Endothelial cell of umbilical vein (primary cell): Measurements from ENCODE around the gene CLN6. TPM values are rescaled to one million over a fixed set of nuclear protein-coding genes. Genes with fewer than 3 reads are reported as not detected.

Experiments used
- BruUV-seq: library from RNA; stranded (reverse); fragments of 400-500 nt; replicated peaks from 2 replicates; lab custom pipeline; 2021; lab: Mats Ljungman, UMichigan
- CTCF ChIA-PET: fragments of 300-600, 350-600 bp; sonication (Branson Sonifier 250); formaldehyde crosslinking; loops from one replicate; lab custom pipeline; 2021; ENCODE audit warnings: antibody characterized with exemption, inconsistent platforms; lab: Charles Lee
- POLR2A ChIA-PET: fragments of 300-600, 350-600 bp; sonication (Branson Sonifier 250); formaldehyde crosslinking; loops from one replicate; lab custom pipeline; 2021; ENCODE audit warnings: antibody characterized with exemption, inconsistent platforms; lab: Charles Lee
- DNase-seq: peaks from one replicate; pipeline ENCODE4 v3.0.0-alpha.2; 2011; ENCODE audit warnings: low read depth, low spot score
- FAIRE-seq: peaks from 2 replicates; lab custom pipeline; 2011; peaks lifted over from hg19 to GRCh38; lab: Jason Lieb, UNC
- H2AFZ ChIP-seq: 2 replicates; pipeline ENCODE4 v1.6.0; 2012; ENCODE audit warnings: low read depth, low read length, control low read depth, inconsistent platforms
- H3K27ac ChIP-seq: 2 replicates; pipeline ENCODE4 v1.5.1; 2011; ENCODE audit warnings: low read depth, mild to moderate bottlenecking, control low read depth, low read length, moderate library complexity; ENCODE audit not compliant: insufficient read depth
- H3K27me3 ChIP-seq, 2 experiments: 2 replicates each; pipeline versions ENCODE4 v1.6.0 to v1.6.1; 2011; ENCODE audit warnings: low read length in 2 of 2, mixed read lengths in 1 of 2; ENCODE audit not compliant: control insufficient read depth in 2 of 2, insufficient read depth in 2 of 2
- H3K36me3 ChIP-seq, 2 experiments: 2 replicates in 1 of 2; 3 replicates in 1 of 2; pipeline ENCODE4 v1.5.1; 2011; ENCODE audit warnings: low read length in 2 of 2, mild to moderate bottlenecking in 1 of 2, moderate library complexity in 1 of 2; ENCODE audit not compliant: control insufficient read depth in 2 of 2, insufficient read depth in 2 of 2; ENCODE audit errors: extremely low read depth in 1 of 2
- H3K4me1 ChIP-seq: 3 replicates; pipeline ENCODE4 v1.5.1; 2011; ENCODE audit warnings: mild to moderate bottlenecking, low read length; ENCODE audit not compliant: control insufficient read depth, insufficient read depth; ENCODE audit errors: extremely low read depth
- H3K4me2 ChIP-seq: 2 replicates; pipeline ENCODE4 v1.6.1; 2011; ENCODE audit warnings: low read length, control low read depth, mixed read lengths; ENCODE audit not compliant: insufficient read depth
- H3K4me3 ChIP-seq, 3 experiments: fragments of 200-600 bp in 1 of 3; sonication (generic), shearing (Covaris generic) in 1 of 3; replicated peaks in 1 of 3; 2 replicates each; pipeline ENCODE4 v1.5.1; 2011 to 2016; ENCODE audit warnings: control low read depth in 3 of 3, low read length in 3 of 3, mild to moderate bottlenecking in 2 of 3, inconsistent platforms in 1 of 3, low read depth in 1 of 3, moderate library complexity in 1 of 3; ENCODE audit not compliant: insufficient read depth in 1 of 3
- H3K79me2 ChIP-seq: 2 replicates; pipeline ENCODE4 v1.6.0; 2012; ENCODE audit warnings: low read length, inconsistent platforms; ENCODE audit not compliant: control insufficient read depth, insufficient read depth
- H3K9ac ChIP-seq: replicated peaks from 2 replicates; pipeline ENCODE3; 2011; ENCODE audit warnings: low read length, control low read depth; ENCODE audit not compliant: insufficient read depth; ENCODE audit errors: extremely low read depth
- H3K9me1 ChIP-seq: replicated peaks from 3 replicates; pipeline ENCODE4 v1.6.0; 2011; ENCODE audit warnings: mild to moderate bottlenecking, low read length; ENCODE audit not compliant: control insufficient read depth, insufficient read depth; ENCODE audit errors: extremely low read depth
- H3K9me3 ChIP-seq: replicated peaks from 2 replicates; pipeline ENCODE4 v1.5.1; 2012; ENCODE audit warnings: low read length, inconsistent platforms; ENCODE audit not compliant: control insufficient read depth, insufficient read depth
- H4K20me1 ChIP-seq: replicated peaks from 2 replicates; pipeline ENCODE3; 2011; ENCODE audit warnings: mild to moderate bottlenecking, low read length; ENCODE audit not compliant: control insufficient read depth, insufficient read depth; ENCODE audit errors: extremely low read depth
- EZH2 ChIP-seq: IDR thresholded peaks from 2 replicates; pipeline ENCODE4 v1.6.1; 2012; ENCODE audit warnings: borderline replicate concordance, low read depth, mild to moderate bottlenecking, moderate library complexity, low read length, inconsistent platforms; ENCODE audit not compliant: severe bottlenecking
- FOS ChIP-seq: IDR thresholded peaks from 2 replicates; pipeline ENCODE4 v1.6.1; 2011; ENCODE audit warnings: mild to moderate bottlenecking, low read length, moderate library complexity, borderline replicate concordance; ENCODE audit not compliant: insufficient read depth
- GATA2 ChIP-seq: IDR thresholded peaks from 2 replicates; pipeline ENCODE4 v1.7.0; 2011; ENCODE audit warnings: low read depth, mild to moderate bottlenecking, moderate library complexity, mixed read lengths, low read length; ENCODE audit not compliant: insufficient read length, insufficient read depth
- JUN ChIP-seq: IDR thresholded peaks from 2 replicates; pipeline ENCODE4 v1.6.1; 2011; ENCODE audit warnings: borderline replicate concordance, low read depth; ENCODE audit not compliant: insufficient read length, insufficient read depth
- MYC ChIP-seq: IDR thresholded peaks from one replicate; pipeline ENCODE4 v1.6.1; 2011; ENCODE audit warnings: mild to moderate bottlenecking, low read depth, low read length
- POLR2A ChIP-seq: IDR thresholded peaks from 2 replicates; pipeline ENCODE4 v1.6.1; 2012; ENCODE audit warnings: low read depth, mild to moderate bottlenecking, control low read depth, low read length
- POLR2AphosphoS5 ChIP-seq: IDR thresholded peaks from 2 replicates; pipeline ENCODE4 v1.6.1; 2012; ENCODE audit warnings: low read depth, mild to moderate bottlenecking, control low read depth, low read length, moderate library complexity; ENCODE audit not compliant: insufficient read depth
- dilution Hi-C: fragments of 300-500 bp; cut with MboI; formaldehyde crosslinking; loops from one replicate; pipeline ENCODE4 v1.15.0; 2019; ENCODE audit warnings: low sequenced_read_pairs; ENCODE audit not compliant: extremely low pct_ligation_motif_present
- intact Hi-C: fragments of 100-400 bp; cut with micrococcal nuclease; formaldehyde crosslinking; loops from one replicate; pipeline ENCODE4 v1.10.0; 2022
- polyA plus RNA-seq, 4 experiments: library from polyadenylated mRNA; depleted of rRNA in 3 of 4; stranded (reverse) in 3 of 4; unstranded in 1 of 4; fragments of >200 nt; gene quantifications; 2 replicates each; pipeline versions ENCODE4 v1.2.1 to v1.2.3, GENCODE V29; 2011 to 2012; ENCODE audit warnings: missing spikeins in 1 of 4
- total RNA-seq: library from RNA; stranded (reverse); gene quantifications from 2 replicates; pipeline ENCODE4 v1.2.3, GENCODE V29; 2021
- TF ChIP-seq, protein P1 (sequence below): IDR thresholded peaks from 2 replicates; pipeline ENCODE4 v1.6.1; 2011; ENCODE audit not compliant: insufficient read depth, insufficient read length
- TF ChIP-seq, protein P2 (sequence below), 2 donors: IDR thresholded peaks; 1 replicate in 1 of 2; 2 replicates in 1 of 2; pipeline ENCODE4 v1.5.1; 2011; ENCODE audit warnings: low read length in 2 of 2, mild to moderate bottlenecking in 2 of 2, moderate library complexity in 2 of 2, control low read depth in 1 of 2, inconsistent platforms in 1 of 2, low read depth in 1 of 2; ENCODE audit not compliant: insufficient read depth in 1 of 2; ENCODE audit errors: extremely low read depth in 1 of 2

The CLN6 gene
- total and polyA plus RNA-seq, 2 donors (not counting 3 experiments of a cell fraction or from before 2014, with no cell fraction given): 53.9 to 75.5 TPM

DNA sequence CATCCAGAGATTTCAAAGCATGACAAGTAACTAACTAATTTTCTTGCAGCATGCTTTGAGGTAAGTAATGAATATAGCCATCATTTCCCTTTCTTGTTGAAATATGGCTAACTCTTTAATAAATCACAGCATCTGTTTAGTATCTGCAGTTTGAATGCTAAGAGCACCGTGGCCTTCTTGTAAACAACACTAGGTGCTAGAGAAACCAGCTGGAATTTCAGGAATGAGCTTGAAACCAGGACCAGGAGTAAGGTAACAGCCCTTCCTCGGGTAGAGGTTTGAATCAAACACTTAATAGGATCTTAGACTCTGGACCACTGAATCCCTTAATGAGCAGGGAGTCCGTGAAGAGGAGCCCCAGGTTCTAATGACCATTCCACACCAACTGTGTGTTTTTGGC lies 38.0 kb downstream of the CLN6 start:
- Histone ChIP-seq H3K27ac (no peak overlapping the region), H3K4me3 (no peak overlapping the region), H3K4me2 (no peak overlapping the region), H3K79me2 (no peaks in the 10 kb centered on the region), H2AFZ (no peak overlapping the region), H3K36me3 (peaks cover 10 to 15% of the 10 kb centered on the region in 2 experiments), H3K9me1 (no peaks in the 10 kb centered on the region), H4K20me1 (no peaks in the 10 kb centered on the region), H3K4me1 (no peaks in the 10 kb centered on the region), H3K9me3 (no peaks in the 10 kb centered on the region), H3K27me3 (no peaks in the 10 kb centered on the region), H3K9ac (no peak overlapping the region)
- dilution Hi-C loops (no loop called here), intact Hi-C loops (no loop called here)
- ChIA-PET POLR2A (no interaction called here), CTCF (interaction anchor here (1.3 kb wide), 1 partner anchor 19 kb away, joined by 3 read pairs; no protein-coding TSS in a partner anchor)
- no peak for TF ChIP-seq MYC
- TF ChIP-seq JUN: no peak
- TF ChIP-seq EZH2: no peak
- no TSS peak for BruUV-seq
- DNase-seq (no peak), FAIRE-seq (no peak)

DNA sequence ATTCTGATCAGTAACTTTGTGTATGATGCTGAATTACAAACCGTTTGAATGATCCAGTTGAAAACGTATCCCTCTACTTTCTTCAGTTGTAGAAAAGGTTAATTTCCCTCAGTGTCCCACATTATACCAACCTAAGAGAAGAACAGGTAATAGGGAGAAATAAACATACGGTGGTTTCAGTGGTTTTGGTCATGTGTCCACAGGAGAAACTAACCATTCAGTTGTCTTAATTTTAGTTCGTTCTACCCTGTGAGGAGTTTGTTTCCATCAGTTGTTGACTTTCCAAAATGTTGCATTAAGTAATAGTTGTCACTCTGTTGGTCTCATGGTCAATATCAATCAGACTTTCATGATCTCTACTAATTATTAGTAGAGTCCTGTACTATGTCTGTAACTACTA lies 39.5 kb downstream of the CLN6 start:
- no peak for TF ChIP-seq GATA2
- no peak for TF ChIP-seq EZH2
- TF ChIP-seq POLR2A: no peak
- no peak for TF ChIP-seq FOS
- TF ChIP-seq MYC: no peak
- TF ChIP-seq, protein P1, sequence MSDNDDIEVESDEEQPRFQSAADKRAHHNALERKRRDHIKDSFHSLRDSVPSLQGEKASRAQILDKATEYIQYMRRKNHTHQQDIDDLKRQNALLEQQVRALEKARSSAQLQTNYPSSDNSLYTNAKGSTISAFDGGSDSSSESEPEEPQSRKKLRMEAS: no peak
- TF ChIP-seq, protein P2, sequence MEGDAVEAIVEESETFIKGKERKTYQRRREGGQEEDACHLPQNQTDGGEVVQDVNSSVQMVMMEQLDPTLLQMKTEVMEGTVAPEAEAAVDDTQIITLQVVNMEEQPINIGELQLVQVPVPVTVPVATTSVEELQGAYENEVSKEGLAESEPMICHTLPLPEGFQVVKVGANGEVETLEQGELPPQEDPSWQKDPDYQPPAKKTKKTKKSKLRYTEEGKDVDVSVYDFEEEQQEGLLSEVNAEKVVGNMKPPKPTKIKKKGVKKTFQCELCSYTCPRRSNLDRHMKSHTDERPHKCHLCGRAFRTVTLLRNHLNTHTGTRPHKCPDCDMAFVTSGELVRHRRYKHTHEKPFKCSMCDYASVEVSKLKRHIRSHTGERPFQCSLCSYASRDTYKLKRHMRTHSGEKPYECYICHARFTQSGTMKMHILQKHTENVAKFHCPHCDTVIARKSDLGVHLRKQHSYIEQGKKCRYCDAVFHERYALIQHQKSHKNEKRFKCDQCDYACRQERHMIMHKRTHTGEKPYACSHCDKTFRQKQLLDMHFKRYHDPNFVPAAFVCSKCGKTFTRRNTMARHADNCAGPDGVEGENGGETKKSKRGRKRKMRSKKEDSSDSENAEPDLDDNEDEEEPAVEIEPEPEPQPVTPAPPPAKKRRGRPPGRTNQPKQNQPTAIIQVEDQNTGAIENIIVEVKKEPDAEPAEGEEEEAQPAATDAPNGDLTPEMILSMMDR (IDR thresholded peaks at IDR 0.05; ENCODE audit: extremely low read depth in 1 of 2, insufficient read depth in 1 of 2, low read depth in 1 of 2, low read length in 2 of 2): no peak
- no peak for TF ChIP-seq POLR2AphosphoS5
- no peak for TF ChIP-seq JUN
- Histone ChIP-seq H3K9me1 (no peaks in the 10 kb centered on the region), H3K36me3 (peaks cover 10 to 15% of the 10 kb centered on the region in 2 experiments), H3K27ac (no peak overlapping the region), H3K4me2 (no peak overlapping the region), H4K20me1 (no peaks in the 10 kb centered on the region), H3K79me2 (no peaks in the 10 kb centered on the region), H3K4me1 (no peaks in the 10 kb centered on the region), H2AFZ (no peak overlapping the region), H3K27me3 (no peaks in the 10 kb centered on the region), H3K9ac (no peak overlapping the region), H3K9me3 (no peaks in the 10 kb centered on the region), H3K4me3 (no peak overlapping the region)
- POLR2A ChIA-PET: no interaction called here
- no TSS peak for BruUV-seq
- dilution Hi-C loops (no loop called here), intact Hi-C loops (no loop called here)
- CTCF ChIA-PET: no interaction called here
- DNase-seq (no peak), FAIRE-seq (no peak)
